ENCODE data around the gene GNPTG. TPM values are rescaled to one million over a fixed set of nuclear protein-coding genes. Genes with fewer than 3 reads are reported as not detected.

The GNPTG gene
- total RNA-seq, 1 experiment from 2014 or later: 40.6 TPM

DNA sequence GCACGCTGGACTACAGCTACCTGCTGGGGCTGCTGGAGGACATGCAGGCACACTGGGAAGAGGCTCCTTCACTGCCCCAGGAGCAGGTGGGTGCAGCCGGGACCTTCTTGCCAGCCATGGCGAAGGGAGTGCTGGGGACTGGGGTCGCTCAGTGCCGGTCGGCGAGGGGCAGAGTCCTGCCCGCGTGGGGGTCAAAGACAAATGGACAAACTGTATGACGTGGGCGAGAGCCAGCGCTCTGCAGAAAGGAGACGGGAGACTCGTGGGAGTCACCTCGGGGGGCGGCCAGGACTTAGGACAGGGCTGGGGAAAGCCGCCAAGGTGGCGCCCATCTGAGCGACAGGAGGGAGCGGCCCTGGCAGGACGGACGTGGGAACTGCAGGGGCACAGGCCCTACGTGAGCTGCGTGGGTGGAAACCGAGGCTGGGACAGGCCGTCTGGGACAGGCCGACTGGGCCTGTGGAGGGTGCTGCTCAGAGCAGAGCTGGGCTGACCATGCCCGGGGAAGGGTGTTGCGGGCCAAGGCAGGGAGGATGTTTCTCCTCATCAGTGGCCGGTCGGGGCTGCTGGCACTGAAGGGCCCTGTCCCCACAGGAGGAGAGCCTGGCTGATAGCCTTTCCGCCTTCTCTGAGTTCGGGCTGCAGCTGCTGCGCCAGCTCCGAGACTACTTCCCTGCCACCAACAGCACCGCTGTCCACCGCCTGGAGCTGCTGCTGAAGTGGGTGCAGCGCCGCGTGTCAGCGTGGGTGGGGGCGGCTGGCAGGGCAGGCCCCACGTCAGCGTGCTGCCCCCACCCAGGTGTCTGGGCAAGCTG, 8.1 kb upstream of the GNPTG start:
- CTCF ChIA-PET: interaction anchor here (0.6 to 1.0 kb wide), 2 partner anchors 42 to 287 kb away, joined by 3 to 5 read pairs; no protein-coding TSS in a partner anchor
- no peaks in the 10 kb centered on the region for H4K20me1 ChIP-seq (ENCODE audit: insufficient read depth)
- intact Hi-C loops (cut with micrococcal nuclease; ENCODE audit: unreplicated experiment): no loop called here
- DNase-seq: no peak
- H3K4me2 ChIP-seq: peak overlapping the region; percentile 62
- POLR2A ChIA-PET (ENCODE audit: unreplicated experiment): interaction anchor here (0.6 to 1.0 kb wide), 5 partner anchors 12 to 684 kb away, joined by 3 to 8 read pairs (median 4); no protein-coding TSS in a partner anchor
- H3K9me2 ChIP-seq (ENCODE audit: insufficient read depth): no peaks in the 10 kb centered on the region
- H3K79me2 ChIP-seq (ENCODE audit: low read depth): no peaks in the 10 kb centered on the region
- BruUV-seq (replicated peaks): no TSS peak
- 0 out of 2 replicates have a peak, but pooled peaks cover 5% of the 10 kb centered on the region for H3K4me1 ChIP-seq (replicated peaks; ENCODE audit: insufficient read depth)
- H3K27ac ChIP-seq: no peak overlapping the region
- H3K4me3 ChIP-seq: no peak overlapping the region
- no peaks in the 10 kb centered on the region for H3K9me3 ChIP-seq (ENCODE audit: insufficient read depth, low read depth)
- no peaks in the 10 kb centered on the region for H3K36me3 ChIP-seq (ENCODE audit: low read depth)
- TF ChIP-seq, protein P1, sequence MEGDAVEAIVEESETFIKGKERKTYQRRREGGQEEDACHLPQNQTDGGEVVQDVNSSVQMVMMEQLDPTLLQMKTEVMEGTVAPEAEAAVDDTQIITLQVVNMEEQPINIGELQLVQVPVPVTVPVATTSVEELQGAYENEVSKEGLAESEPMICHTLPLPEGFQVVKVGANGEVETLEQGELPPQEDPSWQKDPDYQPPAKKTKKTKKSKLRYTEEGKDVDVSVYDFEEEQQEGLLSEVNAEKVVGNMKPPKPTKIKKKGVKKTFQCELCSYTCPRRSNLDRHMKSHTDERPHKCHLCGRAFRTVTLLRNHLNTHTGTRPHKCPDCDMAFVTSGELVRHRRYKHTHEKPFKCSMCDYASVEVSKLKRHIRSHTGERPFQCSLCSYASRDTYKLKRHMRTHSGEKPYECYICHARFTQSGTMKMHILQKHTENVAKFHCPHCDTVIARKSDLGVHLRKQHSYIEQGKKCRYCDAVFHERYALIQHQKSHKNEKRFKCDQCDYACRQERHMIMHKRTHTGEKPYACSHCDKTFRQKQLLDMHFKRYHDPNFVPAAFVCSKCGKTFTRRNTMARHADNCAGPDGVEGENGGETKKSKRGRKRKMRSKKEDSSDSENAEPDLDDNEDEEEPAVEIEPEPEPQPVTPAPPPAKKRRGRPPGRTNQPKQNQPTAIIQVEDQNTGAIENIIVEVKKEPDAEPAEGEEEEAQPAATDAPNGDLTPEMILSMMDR (conservative IDR thresholded peaks at IDR 0.05): no peak
- no peak for TF ChIP-seq EZH2 (IDR thresholded peaks at IDR 0.05; ENCODE audit: low read depth)
- H2AFZ ChIP-seq: no peak overlapping the region
- H3K27me3 ChIP-seq (ENCODE audit: insufficient read depth, low read depth): no peaks in the 10 kb centered on the region
- 0 out of 2 replicates have a peak, but pooled peaks cover 4% of the 10 kb centered on the region for H3F3A ChIP-seq (ENCODE audit: insufficient read depth, low read depth)

DNA sequence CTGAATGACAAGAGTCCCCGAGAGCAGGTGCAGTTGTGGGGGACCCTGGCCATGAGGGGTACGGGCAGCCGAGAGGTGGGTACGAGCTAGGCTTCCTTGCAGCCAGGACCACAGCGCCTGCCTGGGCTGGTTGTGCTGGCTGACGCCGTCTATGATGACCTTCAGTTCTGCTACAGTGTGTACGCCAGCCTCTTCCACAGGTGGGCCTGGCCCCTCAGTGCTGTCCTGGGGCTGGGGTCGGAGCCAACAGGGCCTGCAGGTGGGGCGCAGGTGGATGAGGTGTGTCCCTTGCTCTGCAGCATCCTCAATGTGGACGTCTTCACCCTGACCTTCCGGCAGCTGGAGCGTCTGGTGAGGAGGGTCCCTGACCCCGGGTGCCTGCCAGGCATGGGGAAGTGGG, 7.2 kb upstream of the GNPTG start:
- no TSS peak for BruUV-seq (replicated peaks)
- no peaks in the 10 kb centered on the region for H3K36me3 ChIP-seq (ENCODE audit: low read depth)
- no peaks in the 10 kb centered on the region for H3K27me3 ChIP-seq (ENCODE audit: insufficient read depth, low read depth)
- no peaks in the 10 kb centered on the region for H3K79me2 ChIP-seq (ENCODE audit: low read depth)
- intact Hi-C loops (cut with micrococcal nuclease; ENCODE audit: unreplicated experiment): no loop called here
- H3K4me2 ChIP-seq: no peak overlapping the region
- H3K4me3 ChIP-seq: no peak overlapping the region
- no peaks in the 10 kb centered on the region for H3K9me2 ChIP-seq (ENCODE audit: insufficient read depth)
- no peak overlapping the region for H2AFZ ChIP-seq
- H4K20me1 ChIP-seq (ENCODE audit: insufficient read depth): no peaks in the 10 kb centered on the region
- POLR2A ChIA-PET (ENCODE audit: unreplicated experiment): interaction anchor here (0.6 kb wide), 1 partner anchor 13 kb away, joined by 3 read pairs; no protein-coding TSS in a partner anchor
- no peak for DNase-seq
- H3F3A ChIP-seq (ENCODE audit: insufficient read depth, low read depth): 0 out of 2 replicates have a peak, but pooled peaks cover 4% of the 10 kb centered on the region
- no peaks in the 10 kb centered on the region for H3K9me3 ChIP-seq (ENCODE audit: insufficient read depth, low read depth)
- no peak overlapping the region for H3K27ac ChIP-seq
- TF ChIP-seq, protein P1 (conservative IDR thresholded peaks at IDR 0.05): no peak
- TF ChIP-seq EZH2 (IDR thresholded peaks at IDR 0.05; ENCODE audit: low read depth): no peak
- 0 out of 2 replicates have a peak, but pooled peaks cover 5% of the 10 kb centered on the region for H3K4me1 ChIP-seq (replicated peaks; ENCODE audit: insufficient read depth)
- CTCF ChIA-PET: no interaction called here

DNA sequence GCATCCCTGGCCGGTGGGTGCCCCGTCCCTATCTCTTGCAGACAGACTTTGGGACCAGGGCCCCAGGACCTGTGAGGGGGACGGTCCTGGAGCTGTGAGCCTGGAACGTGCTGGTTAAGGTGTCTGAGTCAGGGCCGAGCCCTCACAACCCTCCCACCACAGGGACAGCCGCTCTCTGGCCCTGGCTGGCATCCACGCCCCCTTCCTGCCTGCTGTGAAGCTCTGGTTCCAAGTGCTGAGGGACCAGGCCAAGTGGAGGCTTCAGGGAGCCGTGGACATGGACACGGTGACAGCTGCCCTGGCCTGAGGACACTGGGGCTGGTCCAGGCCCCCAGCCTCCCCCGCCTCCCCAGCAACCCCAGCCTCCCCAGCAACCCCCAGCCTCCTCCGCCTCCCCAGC, 6.6 kb upstream of the GNPTG start:
- TF ChIP-seq, protein P1 (conservative IDR thresholded peaks at IDR 0.05): no peak
- no peak for TF ChIP-seq EZH2 (IDR thresholded peaks at IDR 0.05; ENCODE audit: low read depth)
- Histone ChIP-seq H3K9me2 (ENCODE audit: insufficient read depth) (no peaks in the 10 kb centered on the region), H3F3A (ENCODE audit: insufficient read depth, low read depth) (0 out of 2 replicates have a peak, but pooled peaks cover 4% of the 10 kb centered on the region), H2AFZ (no peak overlapping the region), H3K4me1 (replicated peaks; ENCODE audit: insufficient read depth) (0 out of 2 replicates have a peak, but pooled peaks cover 5% of the 10 kb centered on the region), H3K27ac (no peak overlapping the region), H3K79me2 (ENCODE audit: low read depth) (peaks cover under 1% of the 10 kb centered on the region; the same call in 1 of the 2 replicates), H3K4me3 (no peak overlapping the region), H3K4me2 (no peak overlapping the region), H3K9me3 (ENCODE audit: insufficient read depth, low read depth) (no peaks in the 10 kb centered on the region), H3K27me3 (ENCODE audit: insufficient read depth, low read depth) (no peaks in the 10 kb centered on the region), H3K36me3 (ENCODE audit: low read depth) (no peaks in the 10 kb centered on the region), H4K20me1 (ENCODE audit: insufficient read depth) (no peaks in the 10 kb centered on the region)
- no peak for DNase-seq
- POLR2A ChIA-PET (ENCODE audit: unreplicated experiment): interaction anchor here (0.6 kb wide), 1 partner anchor 68 kb away, joined by 4 read pairs; no protein-coding TSS in a partner anchor
- BruUV-seq (replicated peaks): no TSS peak
- CTCF ChIA-PET: no interaction called here
- intact Hi-C loops (cut with micrococcal nuclease; ENCODE audit: unreplicated experiment): no loop called here
